Ishikawa (cell line): ENCODE data around the gene IFNA13.

Experiments
- CEBPB ChIP-seq: IDR thresholded peaks from 2 replicates; pipeline ENCODE4 v1.6.1; 2012
- CREB1 ChIP-seq: IDR thresholded peaks from 2 replicates; pipeline ENCODE4 v1.6.1; 2012; ENCODE audit warnings: low read depth
- EGR1 ChIP-seq: IDR thresholded peaks from 2 replicates; pipeline ENCODE4 v1.6.1; 2012
- EP300 ChIP-seq: IDR thresholded peaks from 2 replicates; pipeline ENCODE4 v1.6.1; 2012; ENCODE audit warnings: borderline replicate concordance
- RAD21 ChIP-seq: IDR thresholded peaks from 2 replicates; pipeline ENCODE4 v1.6.1; 2012; ENCODE audit warnings: low read depth
- TAF1 ChIP-seq: IDR thresholded peaks from 2 replicates; pipeline ENCODE4 v1.6.1; 2012; ENCODE audit warnings: low read depth, mild to moderate bottlenecking
- TCF12 ChIP-seq: IDR thresholded peaks from 2 replicates; pipeline ENCODE4 v1.6.1; 2012; ENCODE audit warnings: low read depth
- YY1 ChIP-seq: IDR thresholded peaks from 2 replicates; pipeline ENCODE4 v1.6.1; 2012; ENCODE audit warnings: low read depth
- ZBTB7A ChIP-seq: IDR thresholded peaks from 2 replicates; pipeline ENCODE4 v1.6.1; 2012; ENCODE audit warnings: low read depth
- TF ChIP-seq, protein P1 (sequence below): IDR thresholded peaks from 2 replicates; pipeline ENCODE4 v1.6.1; 2012; ENCODE audit warnings: low read depth, mild to moderate bottlenecking
- TF ChIP-seq, protein P2 (sequence below): IDR thresholded peaks from 2 replicates; pipeline ENCODE4 v1.6.1; 2012
- TF ChIP-seq, protein P3 (sequence below): IDR thresholded peaks from 2 replicates; pipeline ENCODE4 v1.6.1; 2012

- TF ChIP-seq RAD21 (no peak), EP300 (no peak), ZBTB7A (no peak), TCF12 (no peak), TAF1 (no peak), CEBPB (no peak), EGR1 (no peak), YY1 (no peak), CREB1 (no peak)
- TF ChIP-seq, protein P1, sequence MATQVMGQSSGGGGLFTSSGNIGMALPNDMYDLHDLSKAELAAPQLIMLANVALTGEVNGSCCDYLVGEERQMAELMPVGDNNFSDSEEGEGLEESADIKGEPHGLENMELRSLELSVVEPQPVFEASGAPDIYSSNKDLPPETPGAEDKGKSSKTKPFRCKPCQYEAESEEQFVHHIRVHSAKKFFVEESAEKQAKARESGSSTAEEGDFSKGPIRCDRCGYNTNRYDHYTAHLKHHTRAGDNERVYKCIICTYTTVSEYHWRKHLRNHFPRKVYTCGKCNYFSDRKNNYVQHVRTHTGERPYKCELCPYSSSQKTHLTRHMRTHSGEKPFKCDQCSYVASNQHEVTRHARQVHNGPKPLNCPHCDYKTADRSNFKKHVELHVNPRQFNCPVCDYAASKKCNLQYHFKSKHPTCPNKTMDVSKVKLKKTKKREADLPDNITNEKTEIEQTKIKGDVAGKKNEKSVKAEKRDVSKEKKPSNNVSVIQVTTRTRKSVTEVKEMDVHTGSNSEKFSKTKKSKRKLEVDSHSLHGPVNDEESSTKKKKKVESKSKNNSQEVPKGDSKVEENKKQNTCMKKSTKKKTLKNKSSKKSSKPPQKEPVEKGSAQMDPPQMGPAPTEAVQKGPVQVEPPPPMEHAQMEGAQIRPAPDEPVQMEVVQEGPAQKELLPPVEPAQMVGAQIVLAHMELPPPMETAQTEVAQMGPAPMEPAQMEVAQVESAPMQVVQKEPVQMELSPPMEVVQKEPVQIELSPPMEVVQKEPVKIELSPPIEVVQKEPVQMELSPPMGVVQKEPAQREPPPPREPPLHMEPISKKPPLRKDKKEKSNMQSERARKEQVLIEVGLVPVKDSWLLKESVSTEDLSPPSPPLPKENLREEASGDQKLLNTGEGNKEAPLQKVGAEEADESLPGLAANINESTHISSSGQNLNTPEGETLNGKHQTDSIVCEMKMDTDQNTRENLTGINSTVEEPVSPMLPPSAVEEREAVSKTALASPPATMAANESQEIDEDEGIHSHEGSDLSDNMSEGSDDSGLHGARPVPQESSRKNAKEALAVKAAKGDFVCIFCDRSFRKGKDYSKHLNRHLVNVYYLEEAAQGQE = no peak
- TF ChIP-seq, protein P2, sequence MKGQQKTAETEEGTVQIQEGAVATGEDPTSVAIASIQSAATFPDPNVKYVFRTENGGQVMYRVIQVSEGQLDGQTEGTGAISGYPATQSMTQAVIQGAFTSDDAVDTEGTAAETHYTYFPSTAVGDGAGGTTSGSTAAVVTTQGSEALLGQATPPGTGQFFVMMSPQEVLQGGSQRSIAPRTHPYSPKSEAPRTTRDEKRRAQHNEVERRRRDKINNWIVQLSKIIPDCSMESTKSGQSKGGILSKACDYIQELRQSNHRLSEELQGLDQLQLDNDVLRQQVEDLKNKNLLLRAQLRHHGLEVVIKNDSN = no peak
- TF ChIP-seq, protein P3, sequence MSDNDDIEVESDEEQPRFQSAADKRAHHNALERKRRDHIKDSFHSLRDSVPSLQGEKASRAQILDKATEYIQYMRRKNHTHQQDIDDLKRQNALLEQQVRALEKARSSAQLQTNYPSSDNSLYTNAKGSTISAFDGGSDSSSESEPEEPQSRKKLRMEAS = no peak
Measured at GRCh38 chr9:21324047-21324446, 43.8 kb downstream of the IFNA13 start.
